HepG2 (cell line): ENCODE measurements around the gene CDK17.

Experiments used
- ELF4 ChIP-seq: sonication (generic); formaldehyde crosslinking; IDR thresholded peaks from 2 replicates; pipeline ENCODE4 v1.5.0; 2020; ENCODE audit warnings: missing genetic modification reagents, mild to moderate bottlenecking, moderate library complexity, borderline replicate concordance
- EP300 ChIP-seq, 3 experiments: sonication (generic) in 1 of 3; formaldehyde crosslinking in 1 of 3; IDR thresholded peaks; 2 replicates each; pipeline versions ENCODE4 v1.5.1 to v1.6.1; 2011 to 2020; ENCODE audit warnings: low read depth in 2 of 3, low read length in 2 of 3, borderline replicate concordance in 1 of 3, improper control_type of control experiment in 1 of 3, mild to moderate bottlenecking in 1 of 3, missing genetic modification reagents in 1 of 3, moderate library complexity in 1 of 3
- FLYWCH1 ChIP-seq: sonication (generic); formaldehyde crosslinking; IDR thresholded peaks from 2 replicates; pipeline ENCODE4 v1.8.1; 2023; ENCODE audit warnings: mild to moderate bottlenecking, missing genetic modification reagents
- MAFK ChIP-seq, 2 experiments: IDR thresholded peaks in 1 of 2; conservative IDR thresholded peaks in 1 of 2; 2 replicates each; pipeline ENCODE4 v1.6.1; 2011; ENCODE audit warnings: improper control_type of control experiment in 2 of 2, low read length in 2 of 2
- NFYB ChIP-seq: sonication (generic); formaldehyde crosslinking; IDR thresholded peaks from 2 replicates; pipeline ENCODE4 v1.4.0; 2020; ENCODE audit warnings: missing genetic modification reagents
- NR2C2 ChIP-seq: sonication (generic); formaldehyde crosslinking; IDR thresholded peaks from 2 replicates; pipeline ENCODE4 v1.4.0; 2020; ENCODE audit warnings: missing genetic modification reagents, mild to moderate bottlenecking, moderate library complexity, borderline replicate concordance
- POLR2A ChIP-seq, 2 experiments: IDR thresholded peaks; 2 replicates each; pipeline ENCODE4 v1.6.1; 2011; ENCODE audit warnings: low read depth in 2 of 2, low read length in 2 of 2, mild to moderate bottlenecking in 1 of 2, moderate library complexity in 1 of 2; ENCODE audit not compliant: insufficient read depth in 1 of 2
- RFX1 ChIP-seq: fragments of 450-650 bp; IDR thresholded peaks from 2 replicates; pipeline ENCODE4 v1.6.1; 2017
- TOPORS ChIP-seq: sonication (generic); formaldehyde crosslinking; IDR thresholded peaks from 2 replicates; pipeline ENCODE4 v1.8.0; 2023; ENCODE audit warnings: mild to moderate bottlenecking, missing genetic modification reagents
- ZNF292 ChIP-seq: sonication (generic); formaldehyde crosslinking; IDR thresholded peaks from 2 replicates; pipeline ENCODE4 v1.8.1; 2022; ENCODE audit warnings: mild to moderate bottlenecking, low read depth, missing genetic modification reagents, borderline replicate concordance
- TF ChIP-seq, protein P1 (sequence below): sonication (generic); formaldehyde crosslinking; IDR thresholded peaks from 2 replicates; pipeline ENCODE4 v1.5.0; 2020; ENCODE audit warnings: mild to moderate bottlenecking, missing genetic modification reagents, moderate library complexity
- TF ChIP-seq, protein P2 (sequence below): sonication (generic); formaldehyde crosslinking; IDR thresholded peaks from 2 replicates; pipeline ENCODE4 v1.4.0; 2020; ENCODE audit warnings: missing genetic modification reagents, borderline replicate concordance
- TF ChIP-seq, protein P3 (sequence below): sonication (generic); formaldehyde crosslinking; IDR thresholded peaks from 2 replicates; pipeline ENCODE4 v1.4.0; 2020; ENCODE audit warnings: missing genetic modification reagents
- TF ChIP-seq, protein P4 (sequence below): sonication (generic); formaldehyde crosslinking; IDR thresholded peaks from 2 replicates; pipeline ENCODE4 v1.5.0; 2020; ENCODE audit warnings: mild to moderate bottlenecking, missing genetic modification reagents

DNA sequence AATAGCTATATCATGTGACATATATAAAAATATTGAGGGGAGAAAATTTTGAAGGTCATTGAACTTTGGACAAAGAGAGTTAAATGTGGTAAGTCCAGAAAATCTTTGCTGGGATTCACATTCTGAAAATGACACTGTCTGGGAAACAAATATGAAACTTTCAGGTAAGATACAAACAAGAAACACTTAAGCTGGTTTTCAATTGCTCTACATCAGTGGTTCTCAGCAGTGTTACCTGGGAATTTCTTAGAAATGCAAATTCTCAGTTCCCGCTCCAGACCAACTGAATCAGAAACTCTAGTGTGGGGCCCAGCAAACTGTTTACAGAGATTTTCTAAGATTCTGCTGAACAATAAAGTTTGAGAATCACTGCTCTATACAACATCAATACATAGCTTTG lies 3.6 kb upstream of the CDK17 start:
- TF ChIP-seq, protein P1, sequence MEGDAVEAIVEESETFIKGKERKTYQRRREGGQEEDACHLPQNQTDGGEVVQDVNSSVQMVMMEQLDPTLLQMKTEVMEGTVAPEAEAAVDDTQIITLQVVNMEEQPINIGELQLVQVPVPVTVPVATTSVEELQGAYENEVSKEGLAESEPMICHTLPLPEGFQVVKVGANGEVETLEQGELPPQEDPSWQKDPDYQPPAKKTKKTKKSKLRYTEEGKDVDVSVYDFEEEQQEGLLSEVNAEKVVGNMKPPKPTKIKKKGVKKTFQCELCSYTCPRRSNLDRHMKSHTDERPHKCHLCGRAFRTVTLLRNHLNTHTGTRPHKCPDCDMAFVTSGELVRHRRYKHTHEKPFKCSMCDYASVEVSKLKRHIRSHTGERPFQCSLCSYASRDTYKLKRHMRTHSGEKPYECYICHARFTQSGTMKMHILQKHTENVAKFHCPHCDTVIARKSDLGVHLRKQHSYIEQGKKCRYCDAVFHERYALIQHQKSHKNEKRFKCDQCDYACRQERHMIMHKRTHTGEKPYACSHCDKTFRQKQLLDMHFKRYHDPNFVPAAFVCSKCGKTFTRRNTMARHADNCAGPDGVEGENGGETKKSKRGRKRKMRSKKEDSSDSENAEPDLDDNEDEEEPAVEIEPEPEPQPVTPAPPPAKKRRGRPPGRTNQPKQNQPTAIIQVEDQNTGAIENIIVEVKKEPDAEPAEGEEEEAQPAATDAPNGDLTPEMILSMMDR (CRISPR knock-in tag): no peak
- TF ChIP-seq TOPORS (CRISPR knock-in tag): no peak
- no peak for TF ChIP-seq ELF4 (CRISPR knock-in tag)
- no peak for TF ChIP-seq NR2C2
- TF ChIP-seq NFYB: no peak
- no peak for TF ChIP-seq EP300 (IDR thresholded peaks at IDR 0.05; ENCODE audit: low read depth in 2 of 2, low read length in 2 of 2)
- TF ChIP-seq EP300 (CRISPR knock-in tag; IDR thresholded peaks at IDR 0.05; ENCODE audit: borderline replicate concordance): no peak
- TF ChIP-seq, protein P2, sequence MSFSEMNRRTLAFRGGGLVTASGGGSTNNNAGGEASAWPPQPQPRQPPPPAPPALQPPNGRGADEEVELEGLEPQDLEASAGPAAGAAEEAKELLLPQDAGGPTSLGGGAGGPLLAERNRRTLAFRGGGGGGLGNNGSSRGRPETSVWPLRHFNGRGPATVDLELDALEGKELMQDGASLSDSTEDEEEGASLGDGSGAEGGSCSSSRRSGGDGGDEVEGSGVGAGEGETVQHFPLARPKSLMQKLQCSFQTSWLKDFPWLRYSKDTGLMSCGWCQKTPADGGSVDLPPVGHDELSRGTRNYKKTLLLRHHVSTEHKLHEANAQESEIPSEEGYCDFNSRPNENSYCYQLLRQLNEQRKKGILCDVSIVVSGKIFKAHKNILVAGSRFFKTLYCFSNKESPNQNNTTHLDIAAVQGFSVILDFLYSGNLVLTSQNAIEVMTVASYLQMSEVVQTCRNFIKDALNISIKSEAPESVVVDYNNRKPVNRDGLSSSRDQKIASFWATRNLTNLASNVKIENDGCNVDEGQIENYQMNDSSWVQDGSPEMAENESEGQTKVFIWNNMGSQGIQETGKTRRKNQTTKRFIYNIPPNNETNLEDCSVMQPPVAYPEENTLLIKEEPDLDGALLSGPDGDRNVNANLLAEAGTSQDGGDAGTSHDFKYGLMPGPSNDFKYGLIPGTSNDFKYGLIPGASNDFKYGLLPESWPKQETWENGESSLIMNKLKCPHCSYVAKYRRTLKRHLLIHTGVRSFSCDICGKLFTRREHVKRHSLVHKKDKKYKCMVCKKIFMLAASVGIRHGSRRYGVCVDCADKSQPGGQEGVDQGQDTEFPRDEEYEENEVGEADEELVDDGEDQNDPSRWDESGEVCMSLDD (CRISPR knock-in tag): no peak
- TF ChIP-seq FLYWCH1: no peak
- TF ChIP-seq RFX1: no peak
- no peak for TF ChIP-seq POLR2A (IDR thresholded peaks at IDR 0.05; ENCODE audit: insufficient read depth in 1 of 2, low read depth in 2 of 2, low read length in 2 of 2)
- TF ChIP-seq, protein P3, sequence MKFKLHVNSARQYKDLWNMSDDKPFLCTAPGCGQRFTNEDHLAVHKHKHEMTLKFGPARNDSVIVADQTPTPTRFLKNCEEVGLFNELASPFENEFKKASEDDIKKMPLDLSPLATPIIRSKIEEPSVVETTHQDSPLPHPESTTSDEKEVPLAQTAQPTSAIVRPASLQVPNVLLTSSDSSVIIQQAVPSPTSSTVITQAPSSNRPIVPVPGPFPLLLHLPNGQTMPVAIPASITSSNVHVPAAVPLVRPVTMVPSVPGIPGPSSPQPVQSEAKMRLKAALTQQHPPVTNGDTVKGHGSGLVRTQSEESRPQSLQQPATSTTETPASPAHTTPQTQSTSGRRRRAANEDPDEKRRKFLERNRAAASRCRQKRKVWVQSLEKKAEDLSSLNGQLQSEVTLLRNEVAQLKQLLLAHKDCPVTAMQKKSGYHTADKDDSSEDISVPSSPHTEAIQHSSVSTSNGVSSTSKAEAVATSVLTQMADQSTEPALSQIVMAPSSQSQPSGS: no peak
- TF ChIP-seq ZNF292 (CRISPR knock-in tag): no peak
- no peak for TF ChIP-seq MAFK (conservative IDR thresholded peaks at IDR 0.05 in 1 of 2, IDR thresholded peaks at IDR 0.05 in 1 of 2; ENCODE audit: low read length in 2 of 2)
- TF ChIP-seq, protein P4, sequence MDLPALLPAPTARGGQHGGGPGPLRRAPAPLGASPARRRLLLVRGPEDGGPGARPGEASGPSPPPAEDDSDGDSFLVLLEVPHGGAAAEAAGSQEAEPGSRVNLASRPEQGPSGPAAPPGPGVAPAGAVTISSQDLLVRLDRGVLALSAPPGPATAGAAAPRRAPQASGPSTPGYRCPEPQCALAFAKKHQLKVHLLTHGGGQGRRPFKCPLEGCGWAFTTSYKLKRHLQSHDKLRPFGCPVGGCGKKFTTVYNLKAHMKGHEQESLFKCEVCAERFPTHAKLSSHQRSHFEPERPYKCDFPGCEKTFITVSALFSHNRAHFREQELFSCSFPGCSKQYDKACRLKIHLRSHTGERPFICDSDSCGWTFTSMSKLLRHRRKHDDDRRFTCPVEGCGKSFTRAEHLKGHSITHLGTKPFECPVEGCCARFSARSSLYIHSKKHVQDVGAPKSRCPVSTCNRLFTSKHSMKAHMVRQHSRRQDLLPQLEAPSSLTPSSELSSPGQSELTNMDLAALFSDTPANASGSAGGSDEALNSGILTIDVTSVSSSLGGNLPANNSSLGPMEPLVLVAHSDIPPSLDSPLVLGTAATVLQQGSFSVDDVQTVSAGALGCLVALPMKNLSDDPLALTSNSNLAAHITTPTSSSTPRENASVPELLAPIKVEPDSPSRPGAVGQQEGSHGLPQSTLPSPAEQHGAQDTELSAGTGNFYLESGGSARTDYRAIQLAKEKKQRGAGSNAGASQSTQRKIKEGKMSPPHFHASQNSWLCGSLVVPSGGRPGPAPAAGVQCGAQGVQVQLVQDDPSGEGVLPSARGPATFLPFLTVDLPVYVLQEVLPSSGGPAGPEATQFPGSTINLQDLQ (CRISPR knock-in tag): no peak
